SK-N-DZ (cell line): ENCODE results near the gene NIPA2.

Source experiments
- DNase-seq: peaks from one replicate; pipeline ENCODE4 v3.0.0-alpha.2; 2015; ENCODE audit warnings: low spot score

NIPA2 gene

GRCh38 chr15:22877607-22878006 lies 39.1 kb downstream of the NIPA2 start:
- DNase-seq = no peak

DNA sequence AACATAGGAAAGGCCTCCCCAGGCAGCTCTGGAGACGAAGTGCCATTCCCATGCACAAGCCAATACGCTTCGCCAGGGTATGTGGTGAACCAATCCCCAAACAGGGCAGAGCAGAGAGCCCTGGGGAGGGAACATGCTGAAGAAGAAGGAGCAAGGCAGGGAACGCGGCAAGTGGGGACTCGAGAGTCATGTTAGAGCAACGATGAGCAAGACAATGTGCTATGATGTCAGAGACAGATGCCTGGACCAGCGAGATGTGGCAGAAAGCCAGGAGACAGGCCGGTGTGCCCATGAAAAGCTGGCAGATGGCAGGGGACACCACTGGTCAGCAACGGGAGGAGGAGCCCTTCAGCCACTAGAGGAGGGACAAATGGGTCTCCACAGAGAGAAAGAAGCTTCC lies 39.6 kb downstream of the NIPA2 start:
- DNase-seq = no peak

DNA sequence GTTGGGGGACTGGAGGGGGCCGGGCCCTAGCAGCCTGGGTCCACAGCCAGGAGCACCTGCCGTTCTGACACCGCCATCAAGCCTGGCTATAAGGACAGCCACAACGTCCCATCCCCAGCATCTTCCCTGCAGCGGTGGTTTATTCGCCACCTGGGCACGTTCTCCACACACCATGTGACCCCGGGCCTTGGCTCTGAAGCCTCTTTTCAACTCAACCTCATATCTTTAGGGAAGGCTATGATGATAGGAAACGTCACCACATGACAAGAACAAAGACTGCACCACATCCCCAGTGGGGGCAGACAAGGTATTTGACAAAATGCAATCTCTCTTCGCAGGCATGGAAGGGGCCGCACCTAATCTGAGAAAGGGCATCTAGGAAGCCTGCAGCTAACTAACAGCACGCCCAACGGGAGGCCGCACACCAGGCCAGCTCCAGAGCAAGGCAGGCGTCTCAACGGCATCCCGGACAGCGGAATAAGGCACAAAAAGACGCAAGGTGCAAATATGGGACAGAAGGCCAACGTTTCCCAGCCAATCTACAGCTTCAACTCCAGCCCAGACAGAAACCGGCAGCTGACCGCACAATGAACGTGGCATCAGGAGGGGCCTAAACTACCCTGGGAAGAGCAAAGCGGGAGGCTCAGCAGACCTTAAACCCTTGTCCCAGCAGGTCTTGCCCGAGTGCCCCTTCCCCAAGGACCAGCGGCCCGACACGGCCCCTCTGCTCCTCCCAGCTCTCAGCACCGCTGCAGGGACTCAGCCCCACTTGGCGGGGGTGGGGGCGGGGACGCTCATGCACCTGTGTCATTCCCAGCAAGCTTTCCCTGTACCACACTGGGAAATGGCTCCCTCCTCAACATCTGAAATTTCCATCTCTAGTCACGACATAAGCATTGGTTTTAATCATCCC lies 41.9 kb downstream of the NIPA2 start:
- DNase-seq = no peak

GRCh38 chr15:22880981-22881738 lies 42.7 kb downstream of the NIPA2 start:
- DNase-seq = no peak

GRCh38 chr15:22881739-22882440 lies 43.4 kb downstream of the NIPA2 start:
- DNase-seq = no peak

GRCh38 chr15:22883196-22883595 lies 44.7 kb downstream of the NIPA2 start:
- DNase-seq = no peak

DNA sequence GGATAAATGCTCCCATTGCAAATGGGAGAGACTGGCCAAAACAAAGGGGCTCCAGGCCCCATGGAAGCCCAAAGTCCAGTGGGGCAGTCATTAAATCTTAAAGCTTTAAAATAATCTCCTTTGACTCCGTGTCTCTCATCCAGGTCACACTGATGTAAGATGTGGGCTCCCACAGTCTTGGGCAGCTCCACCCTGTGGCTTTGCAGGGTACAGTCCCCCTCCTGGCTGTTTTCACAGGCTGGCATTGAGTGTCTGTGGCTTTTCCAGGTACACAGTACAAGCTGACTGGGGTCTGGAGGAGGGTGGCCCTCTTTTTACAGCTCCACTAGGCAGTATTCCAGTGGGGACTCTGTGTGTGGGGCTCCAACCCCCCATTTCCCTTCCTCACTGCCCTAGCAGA lies 45.9 kb downstream of the NIPA2 start:
- no peak for DNase-seq

DNA sequence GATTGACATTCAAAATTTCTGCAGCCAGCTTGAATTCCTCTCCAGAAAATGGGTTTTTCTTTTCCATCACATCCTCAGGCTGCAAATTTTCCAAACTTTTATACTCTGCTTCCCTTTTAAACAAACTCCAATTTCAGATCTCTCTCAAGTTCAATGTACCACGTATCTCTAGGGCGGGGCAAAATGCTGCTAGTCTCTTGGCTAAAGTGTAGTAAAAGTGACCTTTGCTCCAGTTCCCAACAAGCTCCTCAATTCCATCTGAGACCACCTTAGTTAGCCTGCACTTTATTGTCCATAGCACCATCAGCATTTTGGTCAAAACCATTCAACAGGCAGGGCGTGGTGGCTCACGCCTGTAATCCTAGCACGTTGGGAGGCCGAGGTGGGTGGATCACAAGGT lies 46.7 kb downstream of the NIPA2 start:
- no peak for DNase-seq

- DNase-seq = no peak
These were observed 48.9 kb downstream of the NIPA2 start for GRCh38 chr15:22887157-22887951.

DNA sequence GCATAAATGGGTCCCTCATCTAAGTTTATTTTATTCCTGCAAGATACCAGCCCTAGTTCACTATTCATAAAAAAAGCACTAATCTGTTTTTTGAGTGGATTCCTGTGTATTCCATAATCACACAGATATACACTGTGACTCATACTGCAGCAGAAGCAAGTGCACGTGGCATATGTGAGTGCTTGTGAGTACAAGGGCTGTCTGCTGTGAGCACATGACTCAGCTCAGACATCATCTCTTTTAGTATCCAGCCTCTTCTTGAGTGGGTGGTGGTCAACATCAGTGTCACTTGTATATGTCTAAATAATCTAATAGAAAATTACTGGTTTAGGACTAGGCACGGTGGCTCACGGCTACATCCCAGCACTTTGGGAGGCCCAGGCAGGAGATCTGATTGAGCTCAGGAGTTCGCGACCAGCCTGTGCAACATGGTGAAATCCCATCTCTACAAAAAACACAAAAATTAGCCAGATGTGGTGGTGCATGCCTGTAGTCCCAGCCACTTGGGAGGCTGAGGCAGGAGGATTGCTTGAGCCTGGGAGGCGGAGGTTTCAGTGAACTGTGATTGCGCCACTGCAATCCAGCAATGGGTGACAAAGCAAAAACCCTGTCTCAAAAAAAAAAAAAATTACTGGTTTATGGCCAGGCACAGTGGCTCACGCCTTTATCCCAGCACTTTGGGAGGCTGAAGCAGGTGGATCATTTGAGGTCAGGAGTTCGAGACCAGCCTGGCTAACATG lies 49.8 kb downstream of the NIPA2 start:
- DNase-seq = no peak

DNA sequence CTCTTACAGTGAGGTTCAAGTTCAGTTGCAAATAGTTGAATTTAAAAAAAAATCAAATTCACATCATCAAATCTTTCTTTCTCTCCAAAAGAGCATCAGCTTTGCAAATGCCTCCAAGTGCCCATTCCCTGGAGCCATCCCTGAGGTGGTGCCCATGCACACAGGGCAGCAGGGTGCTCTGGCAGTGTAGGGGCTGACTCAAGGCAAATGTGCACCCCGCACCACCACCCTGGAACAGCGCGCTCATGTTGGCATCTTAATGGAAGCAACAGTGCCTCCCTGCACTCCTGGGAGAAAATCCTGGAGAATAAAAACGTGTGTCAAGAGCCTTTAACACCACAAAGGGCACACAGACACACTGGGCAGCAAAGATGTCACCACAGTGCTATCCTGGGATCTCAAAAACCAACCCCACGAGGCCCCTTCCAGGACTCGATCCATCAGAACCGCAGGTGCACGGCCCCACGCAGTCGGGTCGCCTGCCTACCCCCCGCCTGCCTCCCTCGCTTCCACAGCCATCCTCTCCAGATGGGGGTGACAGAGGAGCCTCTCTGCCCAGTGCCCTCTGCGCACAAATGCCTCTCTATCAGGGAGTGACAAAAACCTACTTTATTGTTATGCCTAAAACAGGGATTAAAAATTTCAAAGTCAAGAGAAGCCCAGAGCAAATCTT lies 50.8 kb downstream of the NIPA2 start:
- DNase-seq = no peak

DNA sequence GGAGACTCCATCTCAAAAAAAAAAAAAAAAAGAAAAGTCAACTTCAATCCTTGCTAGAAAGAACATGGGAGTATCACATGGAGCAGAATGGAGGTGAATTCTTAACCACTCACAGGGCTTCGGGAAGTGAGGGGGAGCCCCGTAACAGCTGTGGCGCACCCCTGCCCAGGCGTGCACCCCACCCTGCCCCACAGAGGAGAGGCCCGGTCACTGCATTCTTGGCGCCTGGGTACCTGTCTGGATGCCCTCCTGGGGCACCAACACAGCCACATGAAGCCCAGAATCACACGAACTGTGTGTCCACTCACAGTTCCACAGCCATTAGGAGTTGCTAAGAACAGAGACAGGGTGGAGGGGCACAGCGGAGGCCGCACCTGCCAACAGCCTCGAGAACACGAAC lies 51.8 kb downstream of the NIPA2 start:
- DNase-seq = no peak

DNA sequence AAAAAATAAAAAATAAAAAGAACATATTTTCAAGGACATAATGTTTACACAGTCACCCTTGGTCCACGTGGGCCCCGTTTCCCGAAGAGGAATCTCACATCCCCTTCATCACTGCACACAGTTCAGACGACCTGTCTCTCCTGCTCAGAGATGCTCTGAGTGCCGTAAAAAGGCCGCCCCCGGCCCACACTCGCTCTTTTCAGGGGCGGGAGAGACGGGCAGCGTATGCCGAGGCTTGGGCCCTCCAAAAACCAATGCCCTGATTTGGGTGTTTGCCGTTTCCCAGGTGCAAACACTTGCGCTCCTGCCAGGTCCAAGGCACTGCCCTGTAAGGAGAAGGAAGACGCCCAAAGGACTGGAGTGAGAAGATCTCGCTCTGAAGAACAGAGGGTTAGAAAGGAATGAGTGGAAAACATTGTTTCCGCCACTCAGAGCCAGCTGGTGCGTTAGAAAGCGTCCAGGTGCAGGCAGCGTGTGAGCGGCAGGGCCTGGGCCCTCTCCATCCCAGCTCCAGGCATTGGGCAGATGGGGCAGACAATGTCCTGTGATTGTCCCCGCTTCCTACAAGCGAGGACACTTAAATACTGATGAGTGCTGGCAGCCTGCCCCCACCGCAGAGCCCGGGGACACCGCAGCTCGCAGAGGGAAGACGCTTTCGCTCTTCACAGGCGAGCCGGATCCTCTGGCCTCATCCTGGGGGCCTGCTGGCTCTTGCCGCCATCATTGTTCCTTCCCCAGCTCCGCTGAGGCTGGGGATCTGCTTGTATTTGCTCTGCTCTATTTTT lies 53.2 kb downstream of the NIPA2 start:
- DNase-seq = no peak

DNA sequence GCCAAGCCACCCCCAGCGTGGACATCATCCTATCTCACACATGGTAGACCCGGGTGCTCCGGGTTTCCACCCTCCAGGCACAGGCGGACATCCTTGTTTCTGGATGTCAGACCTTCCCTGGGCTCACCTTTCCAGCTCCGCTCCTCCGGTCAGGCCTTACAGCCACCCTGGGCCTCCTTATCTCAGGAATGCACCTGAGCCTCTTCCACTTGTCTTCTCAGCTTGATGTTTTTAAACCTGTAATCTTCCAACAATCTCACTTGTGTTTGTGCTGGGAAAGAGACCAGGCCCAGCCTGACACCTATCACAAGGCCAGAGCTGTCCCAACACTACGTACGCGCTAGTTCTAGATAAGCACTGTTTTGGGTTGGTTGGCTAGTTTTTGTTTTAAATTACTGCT lies 53.9 kb downstream of the NIPA2 start:
- DNase-seq = no peak

- no peak for DNase-seq
These were observed 54.6 kb downstream of the NIPA2 start for GRCh38 chr15:22893081-22893480.

- no peak for DNase-seq
These were observed 55.4 kb downstream of the NIPA2 start for GRCh38 chr15:22893881-22894280.

DNA sequence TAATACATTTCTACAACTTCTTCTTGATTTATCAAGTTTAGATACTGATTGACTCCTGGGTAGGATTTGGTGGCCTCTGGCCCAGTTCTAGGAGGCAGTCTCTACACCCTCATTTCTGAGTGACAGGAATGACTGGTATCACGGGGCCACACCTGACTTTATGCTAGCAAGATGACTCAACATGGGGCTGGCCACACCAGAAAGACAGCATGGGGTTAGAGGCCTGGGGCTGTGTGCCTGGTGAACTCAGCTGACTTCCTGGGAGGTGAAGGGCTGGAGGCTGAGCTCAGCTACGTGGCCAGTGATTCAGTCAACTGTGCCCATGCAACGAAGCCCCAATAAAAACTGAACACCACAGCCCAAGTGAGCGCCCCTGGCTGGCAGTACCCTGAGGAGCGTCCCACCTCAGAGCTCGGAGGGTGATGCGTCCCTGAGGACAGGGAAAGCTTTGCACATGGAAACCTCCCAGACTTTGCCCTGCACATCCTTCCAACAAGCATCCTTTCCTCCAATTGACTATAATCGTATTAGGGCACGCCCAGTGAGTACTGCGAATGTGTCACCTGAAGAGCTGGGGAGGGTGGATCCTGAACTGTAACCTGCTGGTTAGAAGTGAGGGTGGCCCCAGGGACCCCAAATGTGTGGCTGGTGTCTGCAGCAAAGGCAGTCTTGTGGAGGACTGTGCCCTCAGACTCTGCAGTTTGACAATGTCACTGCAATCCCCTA lies 57.2 kb downstream of the NIPA2 start:
- no peak for DNase-seq

DNA sequence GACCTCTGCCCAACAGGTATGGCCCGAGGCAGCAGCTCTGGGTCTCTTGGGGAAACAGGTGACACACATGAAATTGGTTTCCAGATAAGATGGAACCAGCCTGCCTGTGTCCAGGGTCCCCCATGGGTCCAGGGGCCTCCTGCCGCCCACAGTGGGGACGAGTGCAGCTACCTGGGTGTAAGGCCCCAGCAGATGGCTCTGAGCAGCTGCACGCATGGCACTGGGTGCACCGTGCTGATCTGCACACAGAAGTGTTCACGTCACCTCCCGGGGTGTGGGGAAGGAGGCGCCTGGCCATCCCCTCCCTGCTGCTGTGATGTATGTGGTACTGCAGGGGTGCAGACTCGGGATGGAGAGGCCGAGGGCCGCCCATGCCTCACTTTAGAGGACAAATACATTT lies 63.6 kb downstream of the NIPA2 start:
- DNase-seq = no peak

- DNase-seq = no peak
These were observed 64.1 kb downstream of the NIPA2 start for GRCh38 chr15:22902578-22902977.
